Measurements from ENCODE around the gene EDDM13. TPM values are rescaled to one million over a fixed set of nuclear protein-coding genes. Genes with fewer than 3 reads are reported as not detected.
A peak's percentile ranks its signal among the peaks of the same experiment; 100 is the strongest.

The EDDM13 gene
- total and polyA plus RNA-seq, 2 of the 13 experiments (the other 11 are each of a cell fraction or from before 2014, with no cell fraction given), result not detected

- Histone ChIP-seq H3K9me3 (ENCODE audit: low read length) (peaks cover 34% of the 10 kb centered on the region), H3K9ac (ENCODE audit: insufficient read depth, low read depth, low read length) (no peak overlapping the region), H4K20me1 (ENCODE audit: insufficient read depth, low read length) (no peaks in the 10 kb centered on the region), H2AFZ (ENCODE audit: low read length) (no peak overlapping the region), H3K4me2 (ENCODE audit: low read depth, low read length) (no peak overlapping the region), H3K79me2 (ENCODE audit: insufficient read depth, low read length) (no peaks in the 10 kb centered on the region), H3K27ac (ENCODE audit: extremely low read length, insufficient read depth, low read length) (no peak overlapping the region), H3K4me1 (ENCODE audit: insufficient read depth, low read length) (no peaks in the 10 kb centered on the region; the same call in 1 of the 2 replicates), H3K27me3 (ENCODE audit: control insufficient read depth in 1 of 2, insufficient read depth in 2 of 2, low read length in 2 of 2) (no peaks in the 10 kb centered on the region), H3K36me3 (replicated peaks in 1 of 2; ENCODE audit: control insufficient read depth in 1 of 2, insufficient read depth in 2 of 2, low read length in 2 of 2) (no peaks in the 10 kb centered on the region), H3K4me3 (replicated peaks in 1 of 3; ENCODE audit: insufficient read depth in 1 of 3, low read depth in 2 of 3, low read length in 3 of 3) (no peak overlapping the region)
- DNase-seq (ENCODE audit: low spot score), result no peak
- ATAC-seq, result no peak
- CTCF ChIA-PET (ENCODE audit: low intra/inter-chr PET ratio, low total read pairs), result no interaction called here
- BruUV-seq (replicated peaks), result no TSS peak
- intact Hi-C loops (cut with micrococcal nuclease; ENCODE audit: unreplicated experiment), result no loop called here
- POLR2A ChIA-PET, result no interaction called here
- in situ Hi-C loops (cut with HindIII; ENCODE audit: extremely low pct_ligation_motif_present, low pct_unique_long_range_greater_than_20kb), result no loop called here
- FAIRE-seq, result no peak
- TF ChIP-seq ERF (CRISPR knock-in tag; IDR thresholded peaks at IDR 0.05), result no peak
- TF ChIP-seq DZIP1 (CRISPR knock-in tag; IDR thresholded peaks at IDR 0.05), result no peak
- TF ChIP-seq ZNF432 (CRISPR knock-in tag; IDR thresholded peaks at IDR 0.05; ENCODE audit: borderline replicate concordance), result no peak
- no peak for TF ChIP-seq AHR (CRISPR knock-in tag; IDR thresholded peaks at IDR 0.05)
- no peak for TF ChIP-seq RBM22 (optimal IDR thresholded peaks at IDR 0.05; ENCODE audit: low read length)
- peak; percentile 35 for TF ChIP-seq ZFP36 (IDR thresholded peaks at IDR 0.05; ENCODE audit: borderline replicate concordance, low read depth, low read length, partially characterized antibody)
Observed at GRCh38 chr19:56341948-56342347, 69.4 kb downstream of the EDDM13 start.
